IPS DF 19.7 (cell line): ENCODE measurements around the gene ATG101.

Experiments used
- DNase-seq: peaks from one replicate; pipeline ENCODE4 v3.0.0-alpha.2; 2013; ENCODE audit warnings: low read depth, low spot score

The ATG101 gene

GRCh38 chr12:52069327-52070184 is at the start of gene ATG101:
TSS of gene ATG101 (plus strand) at chr12:52069978. CDS start at chr12:52073651, 3,673 bp downstream.
- peak; percentile 86 for DNase-seq

GRCh38 chr12:52020539-52021336 is 49.0 kb upstream of the ATG101 start:
- no peak for DNase-seq

- DNase-seq, result no peak
These were observed 47.0 kb upstream of the ATG101 start for GRCh38 chr12:52022841-52023181.

- DNase-seq, result no peak
These were observed 46.4 kb upstream of the ATG101 start for GRCh38 chr12:52023182-52023975.

- no peak for DNase-seq
These were observed 45.6 kb upstream of the ATG101 start for GRCh38 chr12:52023976-52024688.

GRCh38 chr12:52024845-52025230 is 44.9 kb upstream of the ATG101 start:
- no peak for DNase-seq

GRCh38 chr12:52026263-52026662 is 43.5 kb upstream of the ATG101 start:
- no peak for DNase-seq

- DNase-seq, result no peak
These were observed 42.5 kb upstream of the ATG101 start for GRCh38 chr12:52027085-52027843.

GRCh38 chr12:52029685-52030084 is 40.1 kb upstream of the ATG101 start:
- DNase-seq, result no peak

GRCh38 chr12:52032446-52032803 is 37.4 kb upstream of the ATG101 start:
- no peak for DNase-seq

GRCh38 chr12:52032804-52033445 is 36.9 kb upstream of the ATG101 start:
- DNase-seq, result peak; percentile 90

GRCh38 chr12:52033446-52034140 is 36.2 kb upstream of the ATG101 start:
- no peak for DNase-seq

GRCh38 chr12:52035190-52035589 is 34.6 kb upstream of the ATG101 start:
- DNase-seq, result no peak

- DNase-seq, result no peak
These were observed 33.9 kb upstream of the ATG101 start for GRCh38 chr12:52035926-52036325.

GRCh38 chr12:52036587-52037171 is 33.1 kb upstream of the ATG101 start:
- no peak for DNase-seq

GRCh38 chr12:52037248-52037861 is 32.4 kb upstream of the ATG101 start:
- no peak for DNase-seq

GRCh38 chr12:52038447-52038846 is 31.3 kb upstream of the ATG101 start:
- DNase-seq, result no peak

GRCh38 chr12:52041035-52041434 is 28.7 kb upstream of the ATG101 start:
- DNase-seq, result no peak

- no peak for DNase-seq
These were observed 28.1 kb upstream of the ATG101 start for GRCh38 chr12:52041695-52042123.
